Stimulated activated CD4-positive, alpha-beta T cell treated with anti-CD3 and anti-CD28 coated beads, Interleukin-15, amount 100 ng/mL, for 1 hour (primary cell): ENCODE results near the gene CA12.
"Not testable (repeated sequence)": the region's sequence is repeated elsewhere in the genome, so short reads cannot be mapped to it uniquely, and the experiment has no call there.

ENCODE experiments used
- DNase-seq, 2 donors: peaks; one replicate each; pipeline ENCODE4 v3.0.0-alpha.2; 2020; ENCODE audit warnings: low read depth in 1 of 2, low spot score in 1 of 2

The CA12 gene

DNA sequence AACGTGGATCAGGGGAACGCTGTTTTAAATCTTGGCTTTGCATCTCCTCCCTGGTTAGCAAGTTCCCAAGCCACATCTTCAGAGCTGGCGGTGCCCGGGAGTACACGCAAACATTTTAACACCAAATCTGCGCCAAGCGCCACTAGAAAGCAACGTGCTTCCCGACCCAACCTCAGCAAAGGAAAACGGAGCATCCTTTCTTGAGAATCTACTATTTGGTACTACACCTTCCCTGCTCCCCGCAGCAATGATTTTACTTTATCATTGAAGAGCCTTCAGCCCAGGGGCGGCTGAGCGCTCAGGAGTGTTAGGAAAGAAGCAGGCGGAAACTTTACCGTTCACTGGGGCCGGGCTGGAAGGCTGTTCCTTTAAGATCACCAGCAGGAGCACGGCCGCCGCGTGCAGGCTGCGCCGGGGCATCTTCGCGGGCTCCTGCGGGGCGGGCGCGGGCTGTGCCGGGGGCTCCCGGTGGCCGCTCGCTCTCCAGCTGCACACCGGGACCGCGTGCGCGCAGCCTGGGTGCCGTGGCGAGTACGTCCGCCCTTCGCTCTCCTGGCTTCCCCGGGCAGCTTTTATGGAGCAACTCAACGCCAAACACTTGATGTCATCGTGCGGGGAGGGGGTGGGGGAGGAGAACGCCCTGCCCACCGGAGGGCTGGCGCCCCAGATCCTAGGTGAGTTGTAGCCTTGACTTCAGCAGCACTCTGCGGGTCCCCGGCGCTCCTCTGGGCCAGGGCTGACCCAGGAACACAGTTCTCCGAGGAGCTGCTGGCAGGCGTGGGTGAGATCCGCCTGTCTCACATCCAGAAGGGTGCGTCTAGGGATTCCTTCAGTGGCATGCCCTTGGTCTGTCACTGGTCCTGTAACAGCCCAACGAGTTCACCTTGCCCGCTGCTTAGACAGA is at the start of gene CA12:
CA12 (minus strand) TSS at position 546 of the 904 bp plus-strand sequence; CDS start at position 420, 126 bp downstream.
- DNase-seq = no peak

DNA sequence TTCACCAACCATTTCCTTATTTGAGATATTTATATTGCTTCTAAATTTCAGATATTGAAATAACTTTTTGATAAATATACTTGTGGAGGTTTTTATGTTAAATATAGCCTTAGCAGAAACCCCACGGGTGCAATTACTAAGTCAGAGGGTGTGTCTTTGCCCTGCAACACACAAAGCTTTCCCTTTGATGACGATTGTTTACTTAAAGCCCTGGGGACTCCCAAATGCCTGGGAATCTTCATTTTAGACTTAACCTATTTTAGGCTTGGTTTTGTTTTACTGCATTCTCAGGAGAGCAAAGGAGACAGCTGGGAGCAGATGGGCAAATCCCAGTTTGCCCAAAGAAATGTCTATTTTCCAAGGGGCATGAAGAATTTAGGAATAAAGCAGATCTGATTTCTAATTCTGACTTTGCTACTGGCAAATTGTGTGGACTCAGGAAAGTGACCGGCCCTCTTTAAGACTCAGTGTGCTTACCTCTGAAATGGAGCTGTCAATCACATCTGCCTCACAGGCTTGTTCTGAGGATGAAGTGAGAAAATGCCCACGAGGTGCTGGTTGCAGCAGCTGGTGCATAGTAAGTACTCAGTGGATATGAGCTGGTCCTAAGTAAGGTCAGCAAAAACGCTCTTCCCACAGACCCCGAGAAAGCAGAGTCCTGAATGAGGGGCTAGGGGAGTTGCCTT is 49.3 kb upstream of the CA12 start:
- no peak for DNase-seq

DNA sequence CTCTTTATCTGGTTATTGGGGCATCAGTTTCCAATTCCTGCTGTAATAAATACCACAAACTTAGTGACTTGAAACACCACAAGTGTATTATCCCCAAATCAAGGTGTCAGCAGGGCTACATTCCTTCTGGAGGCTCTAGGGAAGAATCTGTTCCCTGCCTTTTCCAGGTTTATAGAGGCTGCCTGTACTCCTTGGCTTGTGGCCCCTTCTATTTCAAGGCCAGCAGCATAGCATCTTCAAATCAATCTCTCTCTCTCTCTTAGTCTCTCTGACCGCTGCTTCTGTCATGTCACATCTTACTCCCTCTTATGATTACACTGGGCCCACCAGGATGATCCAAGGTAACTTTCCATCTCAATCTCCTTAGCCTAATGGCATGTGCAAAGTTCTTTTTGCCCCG is 44.9 kb upstream of the CA12 start:
- no peak for DNase-seq

DNA sequence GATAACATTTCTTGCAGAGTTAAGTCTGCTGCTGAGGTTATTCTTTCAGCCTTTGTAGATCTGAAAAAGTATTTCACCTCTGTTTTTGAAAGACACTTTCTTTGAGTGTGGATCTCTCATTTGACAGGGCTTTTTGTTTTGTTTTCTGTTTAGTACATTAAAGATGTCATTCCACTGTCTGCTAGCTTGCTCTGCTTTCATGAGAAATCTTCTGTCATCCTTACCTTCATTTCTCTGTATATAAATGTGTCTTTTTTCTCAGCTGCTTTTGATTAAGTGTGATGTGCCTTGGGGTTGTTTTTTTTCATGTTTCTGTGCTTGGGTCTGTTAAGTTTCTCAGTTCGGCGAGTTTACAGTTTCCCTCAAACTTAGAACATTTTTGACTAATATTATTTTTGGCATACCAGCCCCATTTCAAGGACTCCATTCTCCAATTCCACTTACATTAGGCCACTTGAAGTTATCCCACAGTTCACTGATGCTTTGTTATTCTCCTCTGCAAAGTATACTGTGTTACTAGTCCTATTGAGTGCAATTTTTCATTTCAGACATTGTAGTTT is 43.9 kb upstream of the CA12 start:
- DNase-seq = no peak

DNA sequence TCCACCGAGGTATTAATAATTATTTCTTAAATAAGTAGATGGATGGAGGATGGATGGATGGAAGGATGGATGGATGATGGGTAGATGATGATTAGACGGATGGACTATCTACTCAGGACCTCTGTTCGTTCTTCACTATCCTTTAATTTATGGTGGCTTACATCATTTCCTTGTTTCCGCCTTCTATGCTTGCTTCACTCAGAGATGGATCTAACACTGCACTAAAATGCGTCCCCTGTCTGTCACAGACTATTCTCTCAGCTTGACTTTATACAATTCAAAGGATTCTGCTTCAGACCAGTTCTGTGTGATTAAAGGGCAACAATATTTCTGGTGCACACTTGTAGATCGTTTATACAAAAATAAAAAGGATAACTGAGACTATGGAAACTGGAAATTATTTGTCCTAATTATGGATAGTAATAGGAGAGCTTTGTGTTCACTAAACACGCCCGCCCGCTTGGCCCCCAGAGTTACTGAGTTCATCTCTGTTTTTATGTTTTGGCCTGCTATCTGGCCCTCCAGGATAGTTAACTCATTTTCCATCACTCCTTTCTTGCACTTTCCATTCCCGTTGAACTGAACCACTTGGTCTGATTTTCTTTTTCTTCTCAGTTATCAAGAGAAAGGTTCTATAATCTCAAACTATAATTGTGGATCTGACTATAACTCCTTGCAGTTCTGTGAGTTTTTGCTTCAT is 41.4 kb upstream of the CA12 start:
- DNase-seq = no peak

DNA sequence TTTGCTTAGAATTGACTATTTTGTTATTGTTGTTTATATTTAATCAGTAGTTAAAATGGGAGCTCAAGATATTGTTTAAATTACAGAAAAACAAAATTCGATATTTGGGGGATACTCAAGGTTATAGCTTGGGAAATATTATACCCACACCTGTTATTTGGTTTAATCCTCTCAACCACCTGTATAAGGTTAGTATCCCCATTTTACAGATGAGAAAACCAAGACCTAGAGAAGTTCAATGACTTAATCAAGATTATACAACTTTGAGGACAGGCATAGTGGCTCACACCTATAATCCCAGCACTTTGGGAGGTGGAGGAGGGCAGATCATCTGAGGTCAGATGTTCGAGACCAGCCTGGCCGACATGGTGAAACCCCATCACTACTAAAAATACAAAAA is 39.8 kb upstream of the CA12 start:
- no peak for DNase-seq

DNA sequence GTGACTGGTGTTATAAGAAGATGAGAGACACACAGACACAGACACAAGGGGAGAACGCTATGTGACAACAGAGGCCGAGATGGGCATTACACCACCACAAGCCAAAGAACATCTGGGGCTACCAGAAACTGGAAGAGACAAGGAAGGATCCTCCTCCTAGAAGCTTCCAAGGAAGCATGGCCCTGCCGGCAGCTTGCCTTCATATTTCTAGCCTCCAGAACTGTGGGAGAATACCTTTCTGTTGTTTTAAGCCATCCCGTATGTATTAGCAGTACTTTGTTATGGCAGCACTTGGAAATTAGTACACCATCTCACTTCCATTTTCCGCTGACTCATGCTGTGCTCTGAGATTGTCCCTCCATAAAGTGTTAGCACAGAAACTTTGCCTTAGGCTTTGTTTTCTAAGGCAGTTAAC is 38.7 kb upstream of the CA12 start:
- DNase-seq = no peak

DNA sequence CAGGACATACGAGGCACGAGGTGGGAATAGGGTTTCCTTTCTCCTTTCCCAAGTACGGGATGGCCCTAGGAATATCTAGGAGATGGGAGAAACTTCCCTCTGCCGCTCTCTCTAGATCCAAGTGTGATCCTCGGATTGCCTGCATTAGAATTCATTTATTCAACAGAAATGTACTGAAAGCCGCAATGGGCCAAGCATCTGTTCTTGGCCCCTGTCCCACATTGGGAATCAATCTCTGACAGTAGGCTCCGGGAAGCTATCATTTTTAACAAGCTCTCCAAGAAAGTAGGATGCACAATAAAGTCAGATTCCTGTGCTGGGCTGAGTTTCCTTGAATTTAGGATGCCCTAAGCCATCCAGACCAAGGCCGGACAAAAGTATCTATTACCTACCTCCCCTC is 37.2 kb upstream of the CA12 start:
- DNase-seq = no peak

DNA sequence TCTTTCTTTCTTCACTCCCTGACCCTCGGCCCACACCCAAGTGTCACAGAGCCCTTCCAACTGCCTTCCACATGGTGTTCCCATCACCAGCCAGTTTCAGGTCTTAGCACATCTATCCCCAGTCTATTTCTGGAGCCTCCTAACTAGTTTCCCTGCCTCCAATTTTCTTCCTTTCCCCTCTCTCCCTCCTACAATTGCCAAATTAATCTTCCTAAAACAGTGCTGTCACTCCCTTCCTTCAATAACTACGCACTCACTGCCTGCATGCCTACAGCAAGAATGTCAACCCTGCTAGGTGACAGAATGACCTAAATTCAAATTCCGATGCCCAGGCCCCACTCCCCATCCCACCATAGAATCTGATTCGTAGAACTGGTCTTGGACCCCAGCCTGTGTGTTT is 36.1 kb upstream of the CA12 start:
- no peak for DNase-seq

DNA sequence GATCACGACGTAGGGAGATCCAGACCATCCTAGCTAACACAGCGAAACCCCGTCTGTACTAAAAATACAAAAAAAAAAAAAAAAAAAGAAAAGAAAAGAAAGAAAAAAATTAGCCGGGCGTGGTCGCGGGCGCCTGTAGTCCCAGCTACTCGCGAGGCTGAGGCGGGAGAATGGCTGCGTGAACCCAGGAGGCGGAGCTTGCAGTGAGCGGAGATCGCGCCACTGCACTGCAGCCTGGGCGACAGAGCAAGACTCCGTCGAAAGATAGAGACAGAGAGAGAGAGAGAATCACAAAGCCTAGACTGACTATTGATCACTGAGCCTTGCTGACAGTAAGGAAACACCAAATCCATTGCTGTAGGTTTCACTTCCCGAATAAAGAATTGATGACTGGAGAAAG is 35.6 kb upstream of the CA12 start:
- not testable (repeated sequence) for DNase-seq

DNA sequence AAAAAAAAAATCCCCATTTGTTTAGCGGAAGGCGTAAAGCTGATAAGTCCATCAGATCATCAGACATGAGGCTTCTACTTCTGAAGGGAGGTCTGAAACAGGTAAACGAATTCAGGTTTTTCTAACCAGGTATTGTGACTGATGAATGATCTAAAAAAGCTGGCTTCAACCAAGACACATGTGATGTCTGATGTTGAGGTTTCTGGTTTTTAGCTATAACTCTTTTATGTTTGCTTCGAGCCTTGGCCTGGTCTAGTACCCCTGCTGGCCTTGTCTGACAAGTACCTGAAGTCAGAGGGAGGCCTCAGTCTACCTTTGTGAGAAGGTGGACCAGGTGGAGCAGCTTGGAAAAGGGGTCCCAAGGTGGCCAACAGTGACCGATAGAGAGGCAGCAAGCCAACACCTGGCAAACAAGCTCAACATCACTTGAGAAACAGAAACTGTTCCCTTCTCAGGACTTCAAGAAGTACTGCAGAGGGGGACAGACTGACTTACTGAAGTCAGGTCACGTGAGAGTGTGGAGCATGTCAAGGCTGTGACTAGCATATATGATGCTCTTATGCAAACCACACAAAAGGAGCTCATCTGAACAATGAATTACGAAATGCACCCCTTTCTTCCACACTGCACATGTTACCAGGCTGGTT is 33.0 kb upstream of the CA12 start:
- DNase-seq = no peak

DNA sequence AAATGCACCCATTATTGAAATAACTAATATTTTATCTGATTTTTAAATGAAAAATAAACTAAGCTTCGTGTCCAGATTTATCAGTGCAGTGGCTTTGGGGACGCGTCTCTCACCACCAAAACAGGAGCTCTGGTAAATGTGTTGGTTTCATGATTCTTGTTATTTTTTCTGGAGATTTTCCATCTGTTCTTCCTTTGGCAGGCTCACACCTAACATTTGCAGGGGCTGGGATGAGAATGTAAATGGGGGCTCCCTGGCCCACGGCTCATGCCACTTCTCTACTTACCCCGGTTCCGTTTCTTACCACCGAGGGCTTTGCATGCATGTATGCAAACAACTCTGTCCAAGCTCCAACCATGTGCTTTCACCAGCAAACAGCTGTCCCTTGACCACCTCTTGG is 30.9 kb upstream of the CA12 start:
- DNase-seq = no peak

DNA sequence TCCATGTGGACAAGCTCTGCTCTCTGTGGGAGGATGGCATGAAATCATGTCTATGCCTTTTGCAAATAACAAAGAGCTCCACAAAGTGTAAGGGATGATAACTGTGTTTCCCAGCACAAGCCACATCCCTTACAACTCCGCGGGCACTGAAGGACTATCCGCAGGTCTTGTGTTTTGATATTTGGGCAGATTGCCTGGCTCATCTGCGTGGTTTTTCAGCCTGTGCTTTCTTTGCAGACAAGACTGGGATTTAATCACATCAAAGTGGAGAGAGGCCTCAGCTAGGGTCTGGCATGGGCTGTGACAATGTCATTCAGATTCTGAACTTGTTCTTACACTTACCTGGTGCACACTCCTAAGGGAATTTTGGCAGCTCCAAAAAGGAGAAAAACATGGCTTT is 30.2 kb upstream of the CA12 start:
- DNase-seq = no peak

DNA sequence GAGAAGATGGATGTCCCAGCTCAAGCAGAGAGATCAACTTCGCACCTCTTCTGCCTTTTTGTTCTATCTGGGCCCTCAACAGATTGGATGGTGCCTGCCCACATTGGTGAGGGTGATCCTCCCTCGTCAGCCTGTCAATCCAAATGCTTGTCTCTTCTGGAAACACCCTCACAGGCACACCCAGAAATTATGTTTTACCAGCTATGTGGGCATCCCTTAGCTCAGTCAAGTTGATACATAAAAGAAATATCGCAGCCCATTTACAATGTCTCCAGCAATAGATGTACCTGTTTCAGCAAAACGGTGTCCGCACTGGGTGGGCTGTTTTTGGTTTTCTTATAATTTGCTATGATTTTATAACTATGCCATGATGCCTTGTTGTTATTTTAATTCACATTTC is 27.5 kb upstream of the CA12 start:
- no peak for DNase-seq

DNA sequence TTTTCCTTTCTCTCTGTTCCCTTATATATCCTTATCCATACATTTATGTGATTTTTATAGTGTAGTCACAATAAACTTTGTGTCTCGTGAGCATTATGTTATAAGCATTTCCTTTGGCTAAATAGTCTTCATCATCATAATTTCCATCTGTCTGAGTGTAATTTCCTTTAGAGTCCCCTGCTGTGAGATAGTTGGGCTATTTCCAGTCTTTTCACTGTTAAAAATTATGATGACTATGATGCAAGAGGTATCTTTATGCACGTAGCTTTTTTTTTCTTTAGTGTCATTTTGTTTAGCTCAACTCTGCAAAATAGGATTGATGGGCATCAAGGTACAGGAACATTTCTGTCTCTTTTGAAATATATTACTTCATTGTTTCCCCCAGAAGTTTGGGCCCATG is 26.9 kb upstream of the CA12 start:
- no peak for DNase-seq

DNA sequence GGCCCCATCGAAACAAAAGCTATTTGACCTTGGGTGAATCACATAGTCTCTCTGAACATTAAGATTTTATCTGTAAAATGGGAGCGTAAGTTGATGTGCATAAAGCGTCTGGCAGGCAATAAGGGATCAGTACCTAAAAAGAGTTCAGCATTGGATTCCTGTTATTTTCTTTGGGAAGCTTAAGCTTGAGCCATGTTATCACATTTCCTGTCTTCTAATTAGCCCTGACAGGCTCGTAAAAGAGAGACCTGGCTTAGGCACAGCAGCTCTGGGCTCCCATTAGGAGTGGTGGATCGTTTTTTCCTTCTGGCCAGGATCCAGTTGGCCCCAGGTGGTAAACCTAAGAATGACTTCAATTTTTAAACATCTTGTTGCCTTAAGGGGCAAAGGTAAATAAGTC is 26.0 kb upstream of the CA12 start:
- no peak for DNase-seq

DNA sequence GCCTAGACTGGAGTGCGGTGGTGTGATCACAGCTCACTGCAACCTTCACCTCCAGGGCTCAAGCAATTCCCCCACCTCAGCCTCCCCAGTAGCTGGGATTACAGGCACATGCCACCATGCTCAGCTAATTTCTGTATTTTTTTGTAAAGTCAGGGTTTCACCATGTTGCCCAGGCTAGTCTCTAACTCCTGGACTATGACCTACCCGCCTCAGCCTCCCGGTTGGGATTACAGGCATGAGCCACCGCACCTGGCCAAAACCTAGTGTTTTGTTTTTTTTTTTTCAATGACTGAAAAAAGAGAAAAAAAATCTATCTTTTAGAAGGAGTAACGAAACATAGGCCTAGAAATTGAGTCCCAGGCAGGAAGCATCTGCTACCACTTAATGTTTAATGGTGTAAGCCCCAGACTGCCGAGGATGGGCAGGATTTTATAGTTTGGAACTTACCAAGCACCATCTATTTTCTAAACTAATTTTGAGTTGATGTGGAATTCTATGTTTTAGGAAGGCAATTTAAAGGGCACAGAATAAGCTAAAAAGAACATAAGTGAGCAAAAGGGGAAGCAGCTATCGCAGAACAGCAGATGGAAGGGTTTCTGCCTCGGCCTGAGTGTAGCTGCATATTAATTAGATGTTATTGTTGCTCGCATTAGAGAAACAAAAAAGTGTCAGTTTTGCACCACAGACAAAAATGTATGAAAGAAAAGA is 24.2 kb upstream of the CA12 start:
- DNase-seq = no peak

DNA sequence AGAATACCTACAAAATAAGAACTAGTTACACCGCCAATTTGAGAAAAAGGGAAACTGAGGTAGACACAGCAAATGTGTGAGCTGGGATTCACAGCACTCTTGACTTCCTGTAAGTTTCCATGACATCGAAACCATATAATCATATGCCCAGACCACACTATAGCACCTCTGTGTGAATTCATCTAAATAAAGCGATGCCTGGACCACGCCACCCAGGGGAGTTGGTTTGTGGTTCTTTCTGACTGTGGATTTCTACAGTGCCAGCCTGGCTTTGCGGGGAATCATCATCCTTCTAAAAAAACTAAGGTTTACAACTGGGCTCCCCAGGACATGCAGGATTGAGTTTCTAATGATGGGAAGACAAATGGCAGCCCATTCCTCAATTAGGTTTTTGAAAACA is 23.5 kb upstream of the CA12 start:
- DNase-seq = no peak

DNA sequence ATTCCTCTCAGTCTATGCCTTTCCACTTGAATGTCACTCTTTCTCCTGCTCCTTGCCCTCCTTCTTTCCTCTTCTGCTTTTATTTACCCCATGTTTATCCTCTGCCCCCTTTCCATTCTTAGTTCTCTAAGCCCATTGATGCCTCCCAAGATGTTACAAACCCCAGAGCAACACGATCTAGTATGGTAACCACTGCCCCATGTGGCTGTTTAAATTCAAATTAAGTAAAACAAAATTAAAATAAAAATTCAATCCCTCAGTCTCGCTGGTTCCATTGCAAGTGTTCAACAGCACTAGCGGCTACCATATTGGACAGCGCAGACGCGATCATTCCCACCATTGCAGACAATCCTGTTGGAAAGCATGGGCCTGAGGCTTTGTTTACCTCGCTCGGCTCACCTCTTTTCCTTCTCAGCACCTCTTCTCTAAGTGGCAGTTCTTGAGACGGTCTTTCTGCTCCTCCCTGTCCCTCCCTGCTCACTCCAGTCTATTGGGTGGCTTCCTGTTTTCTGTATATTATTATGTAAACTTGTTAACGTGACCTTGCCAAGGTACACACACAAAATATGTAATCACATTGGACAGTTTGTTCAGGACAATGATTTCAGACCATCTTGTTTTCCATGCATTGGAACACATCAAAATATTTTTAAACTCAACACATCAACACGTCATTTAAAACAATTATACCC is 21.8 kb upstream of the CA12 start:
- no peak for DNase-seq
